ENCODE measurements around the gene RFWD3.

The RFWD3 gene

DNA sequence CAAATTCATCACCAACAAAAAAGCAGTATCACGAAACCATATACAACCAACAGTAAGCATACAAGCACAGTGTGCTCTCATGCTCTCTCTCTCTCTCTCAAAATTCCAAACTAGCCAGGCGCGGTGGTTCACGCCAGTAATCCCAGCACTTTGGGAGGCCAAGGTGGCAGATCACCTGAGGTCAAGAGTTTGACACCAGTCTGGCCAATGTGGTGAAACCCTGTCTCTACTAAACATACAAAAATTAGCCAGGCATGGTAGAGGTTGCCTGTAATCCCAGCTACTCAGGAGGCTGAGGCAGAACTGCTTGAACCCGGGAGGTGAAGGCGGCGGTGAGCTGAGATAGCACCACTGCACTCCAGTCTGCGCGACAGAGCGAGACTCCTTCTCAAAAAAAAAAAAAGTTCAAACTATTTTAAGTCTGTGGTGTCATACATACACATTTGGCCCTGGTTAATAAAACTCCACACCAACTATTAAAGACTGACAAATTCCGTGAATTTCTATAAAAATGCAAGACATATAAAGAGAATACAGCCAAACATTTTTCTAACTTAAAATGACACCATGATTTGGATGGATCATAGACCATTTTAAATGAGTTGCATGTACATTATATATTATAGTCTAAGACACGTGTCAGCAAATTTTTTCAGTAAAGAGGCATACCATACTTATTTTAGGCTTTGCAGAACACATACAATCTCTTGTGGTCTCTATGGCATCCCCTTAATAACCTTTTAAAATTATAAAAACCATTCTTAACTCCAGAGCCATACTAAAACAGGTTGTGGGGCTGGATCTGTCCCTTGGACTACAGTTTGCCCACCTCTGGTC, 90.7 kb downstream of the RFWD3 start:
- no peak for DNase-seq

DNA sequence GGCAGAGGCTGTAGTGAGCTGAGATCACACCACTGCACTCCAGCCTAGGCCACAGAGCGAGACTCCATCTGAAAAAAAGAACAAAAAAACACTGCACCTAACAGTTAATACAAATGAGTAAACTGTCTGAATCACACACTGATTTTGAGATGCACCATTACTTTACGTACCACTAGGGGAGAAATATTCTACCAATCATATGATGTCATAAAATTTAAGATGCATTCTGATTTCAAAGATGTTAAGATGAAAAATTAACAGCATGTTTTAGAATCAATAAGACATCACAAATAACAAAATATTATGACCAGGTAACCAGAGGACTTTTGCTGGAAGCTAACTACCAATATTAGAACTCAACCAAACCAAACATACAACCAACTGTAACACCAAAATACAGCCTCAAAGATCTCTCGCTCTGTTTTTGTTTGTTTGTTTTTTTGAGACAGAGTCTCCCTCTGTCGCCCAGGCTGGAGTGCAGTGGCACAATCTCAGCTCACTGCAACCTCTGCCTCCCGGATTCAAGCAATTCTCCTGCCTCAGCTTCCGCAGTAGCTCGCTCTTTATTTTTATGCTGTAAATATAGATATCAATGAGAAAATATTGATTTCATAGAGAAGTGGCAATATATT, 91.4 kb downstream of the RFWD3 start:
- no peak for DNase-seq

DNA sequence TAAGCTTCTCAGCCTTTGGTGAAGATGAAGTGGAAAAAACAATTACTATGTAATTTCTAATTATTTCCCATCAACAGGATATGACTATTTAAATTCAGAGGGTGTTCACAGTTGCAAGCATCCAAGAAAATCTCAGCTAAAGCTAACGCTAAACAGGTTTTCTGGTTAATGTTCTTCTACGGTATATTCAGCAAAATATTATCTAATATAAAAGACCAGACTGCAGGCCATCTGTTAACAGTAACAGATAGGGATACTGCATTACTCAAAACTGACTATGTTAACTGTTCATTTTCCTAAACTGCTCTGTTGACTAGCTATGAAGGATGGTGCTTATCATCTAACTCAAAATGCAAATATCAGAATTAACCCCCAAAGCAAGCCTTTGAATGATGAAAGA, 92.5 kb downstream of the RFWD3 start:
- no peak for DNase-seq

DNA sequence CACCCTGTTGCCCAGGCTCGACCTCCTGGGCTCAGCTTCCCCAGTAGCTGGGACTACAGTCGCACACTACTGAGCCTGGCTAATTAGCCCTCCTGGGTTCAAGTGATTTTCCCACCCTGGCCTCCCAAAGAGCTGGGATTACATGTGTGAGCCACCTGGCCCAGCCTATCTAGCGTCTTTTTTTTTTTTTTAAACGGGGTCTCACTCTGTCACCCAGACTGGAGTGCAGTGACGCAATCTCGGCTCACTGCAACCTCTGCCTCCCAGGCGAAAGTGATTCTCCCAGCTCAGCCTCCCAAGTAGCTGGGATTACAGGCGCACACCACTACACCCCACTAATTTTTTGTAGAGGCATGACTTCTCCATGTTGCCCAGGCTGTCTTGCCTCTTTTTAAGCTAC, 93.1 kb downstream of the RFWD3 start:
- DNase-seq = no peak

All from T-helper 9 cell (primary cell).